SH-SY5Y (cell line): Measurements from ENCODE around the gene PSIP1.

Source experiments
- GATA2 ChIP-seq: IDR thresholded peaks from 2 replicates; pipeline ENCODE4 v1.6.1; 2011; ENCODE audit warnings: mild to moderate bottlenecking, low read depth, low read length
- GATA3 ChIP-seq: IDR thresholded peaks from 2 replicates; pipeline ENCODE4 v1.6.1; 2011; ENCODE audit warnings: low read depth, mild to moderate bottlenecking, low read length, moderate library complexity

PSIP1 gene

GRCh38 chr9:15423231-15423985 lies 87.4 kb downstream of the PSIP1 start:
- no peak for TF ChIP-seq GATA3
- TF ChIP-seq GATA2 = no peak

GRCh38 chr9:15422372-15423230 lies 88.2 kb downstream of the PSIP1 start, which contains the start of gene SNAPC3:
Gene SNAPC3, plus strand, starts transcription at chr9:15422876. Its CDS starts 4 bp downstream, at chr9:15422880.
- no peak for TF ChIP-seq GATA2
- no peak for TF ChIP-seq GATA3

- TF ChIP-seq GATA2 = no peak
- TF ChIP-seq GATA3 = no peak
Measured at GRCh38 chr9:15421990-15422371, 88.8 kb downstream of the PSIP1 start.

- TF ChIP-seq GATA3 (no peak), GATA2 (no peak)
Measured at GRCh38 chr9:15421532-15421931, 89.2 kb downstream of the PSIP1 start.

DNA sequence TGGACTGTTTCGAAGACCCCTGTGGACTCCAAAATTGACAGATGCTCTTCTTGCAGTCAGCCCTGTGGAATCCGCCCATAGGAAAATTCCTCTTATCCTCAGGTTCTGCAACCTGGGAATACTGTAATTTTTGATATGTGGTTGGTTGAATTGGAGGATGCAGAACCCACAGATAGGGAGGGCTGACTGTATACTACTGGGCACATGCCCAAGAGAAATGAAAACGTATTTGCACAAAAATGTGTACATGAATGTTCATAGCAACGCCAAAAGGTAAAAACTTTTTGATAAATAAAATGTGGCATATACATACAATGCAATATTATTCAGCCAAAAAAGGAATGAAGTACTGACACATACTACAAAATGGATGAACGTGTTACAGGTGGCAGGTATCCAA lies 90.0 kb downstream of the PSIP1 start:
- TF ChIP-seq GATA3 (no peak), GATA2 (no peak)

GRCh38 chr9:15417626-15418025 lies 93.1 kb downstream of the PSIP1 start:
- TF ChIP-seq GATA2 (no peak), GATA3 (no peak)

- TF ChIP-seq GATA3 = no peak
- TF ChIP-seq GATA2 = no peak
Measured at GRCh38 chr9:15416880-15417279, 93.9 kb downstream of the PSIP1 start.
